ENCODE measurements around the gene SLC24A3. TPM values are rescaled to one million over a fixed set of nuclear protein-coding genes. Genes with fewer than 3 reads are reported as not detected.

Gene SLC24A3
- total and polyA plus RNA-seq, 5 donors = 0.57 to 1.1 (median 0.76) TPM

DNA sequence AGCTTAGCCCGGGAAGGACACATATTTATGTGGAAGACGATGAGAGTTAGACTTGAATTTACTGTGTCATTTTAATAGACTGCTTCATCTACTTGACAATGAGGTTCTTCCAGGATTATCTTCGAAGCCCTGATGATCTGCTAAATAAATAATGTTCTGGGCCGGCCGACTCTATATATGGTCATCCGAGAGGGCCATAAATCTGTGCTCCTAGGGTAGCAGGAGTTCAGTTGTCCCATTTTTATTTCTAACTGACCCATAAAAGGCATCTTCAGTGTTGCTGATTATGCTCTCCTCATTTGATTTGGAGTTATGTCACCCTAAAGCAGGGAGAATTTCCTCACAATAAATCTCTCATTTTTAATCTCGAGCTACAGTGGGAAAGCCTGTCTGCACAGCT lies 217.1 kb downstream of the SLC24A3 start:
- no peak overlapping the region for H3K4me3 ChIP-seq (ENCODE audit: low read length)
- intact Hi-C loops (cut with DNase I) = no loop called here
- H3K4me1 ChIP-seq (ENCODE audit: control insufficient read depth, insufficient read depth, low read length) = no peaks in the 10 kb centered on the region
- no peaks in the 10 kb centered on the region for H3K9me3 ChIP-seq (ENCODE audit: control insufficient read depth, low read length)
- 67% methylated on average over 7 of the region's 7 CpGs for WGBS
- no peak for ATAC-seq
- DNase-seq = no peak
- no peaks in the 10 kb centered on the region for H3K27me3 ChIP-seq (ENCODE audit: control insufficient read depth, insufficient read depth)
- no peak overlapping the region for H3K27ac ChIP-seq (ENCODE audit: low read length)

DNA sequence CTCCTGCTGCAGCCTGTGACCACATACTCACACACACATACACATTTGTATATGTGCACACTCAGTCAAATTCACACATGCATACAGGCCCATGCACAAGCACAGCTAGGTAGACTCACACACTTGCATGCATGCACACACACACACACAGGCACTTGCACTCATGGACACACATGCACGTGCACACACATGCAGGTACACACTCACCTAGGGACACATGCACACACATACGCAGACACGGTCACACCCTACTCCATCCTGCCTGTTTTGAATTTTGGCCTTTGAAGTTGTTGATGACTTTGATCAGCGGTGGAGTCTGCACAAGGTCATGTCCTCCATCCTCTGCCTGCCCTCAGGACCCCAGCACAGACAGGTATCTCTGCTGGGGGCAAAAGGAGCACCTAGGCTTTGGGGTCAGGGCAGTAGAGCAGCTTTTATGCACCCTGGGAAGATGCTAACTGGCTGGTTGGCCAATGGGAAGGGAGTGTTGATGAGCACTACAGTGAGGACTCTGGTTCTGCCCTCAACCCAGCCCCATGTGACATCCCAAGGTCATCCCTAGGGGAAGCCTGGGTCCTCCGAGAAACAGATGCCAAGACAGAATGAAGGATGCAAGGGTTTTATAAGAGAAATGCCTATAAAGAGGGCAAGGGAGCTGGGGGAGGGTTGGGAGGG lies 218.3 kb downstream of the SLC24A3 start:
- Histone ChIP-seq H3K4me3 (ENCODE audit: low read length) (no peak overlapping the region), H3K27ac (ENCODE audit: low read length) (no peak overlapping the region), H3K27me3 (ENCODE audit: control insufficient read depth, insufficient read depth) (no peaks in the 10 kb centered on the region), H3K9me3 (ENCODE audit: control insufficient read depth, low read length) (no peaks in the 10 kb centered on the region), H3K4me1 (ENCODE audit: control insufficient read depth, insufficient read depth, low read length) (no peaks in the 10 kb centered on the region)
- intact Hi-C loops (cut with DNase I) = no loop called here
- WGBS = 86% methylated on average over 5 of the region's 5 CpGs
- no peak for ATAC-seq
- no peak for DNase-seq

DNA sequence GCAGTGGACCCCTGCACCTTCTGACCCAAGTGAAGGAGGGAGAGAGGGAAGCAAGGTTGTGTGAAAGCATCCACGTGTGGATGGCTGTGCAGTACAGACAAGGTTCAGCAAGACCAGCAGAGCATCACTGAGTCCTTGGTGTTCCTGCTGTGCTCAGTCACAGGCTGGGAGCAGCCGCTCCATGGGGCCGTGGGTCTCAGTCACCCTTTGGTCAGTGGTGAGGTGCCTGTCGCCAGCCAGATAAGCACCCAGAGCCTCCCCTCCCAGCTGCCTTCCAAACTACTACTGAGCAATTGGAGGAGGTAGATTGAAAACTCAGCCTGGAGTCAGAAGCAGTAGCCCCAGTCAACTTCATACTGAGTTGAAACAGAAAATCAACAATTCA lies 218.9 kb downstream of the SLC24A3 start:
- intact Hi-C loops (cut with DNase I) = no loop called here
- ATAC-seq = no peak
- WGBS = 66% methylated on average over 4 of the region's 4 CpGs

DNA sequence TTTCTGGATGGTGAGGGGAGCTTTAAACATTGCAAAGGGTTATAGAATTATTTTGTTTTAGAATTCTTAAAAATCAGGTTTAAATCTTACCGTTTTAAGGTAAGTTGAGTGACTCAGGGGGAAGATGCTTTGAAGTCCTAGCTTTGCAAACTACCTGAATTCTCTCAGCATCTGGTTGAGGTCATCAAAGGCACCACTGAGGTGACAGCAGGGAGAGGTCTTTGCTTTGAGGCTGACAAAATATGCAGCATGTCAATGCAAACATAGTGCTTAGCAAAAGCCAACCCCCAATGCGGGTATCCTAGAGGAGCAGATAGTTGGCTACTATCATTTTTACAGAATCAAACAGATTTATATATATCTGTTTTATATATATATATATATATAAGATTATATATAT lies 219.5 kb downstream of the SLC24A3 start:
- no peak overlapping the region for H3K27ac ChIP-seq (ENCODE audit: low read length)
- intact Hi-C loops (cut with DNase I) = no loop called here
- H3K27me3 ChIP-seq (ENCODE audit: control insufficient read depth, insufficient read depth) = no peaks in the 10 kb centered on the region
- ATAC-seq = no peak
- DNase-seq = no peak
- no peaks in the 10 kb centered on the region for H3K4me1 ChIP-seq (ENCODE audit: control insufficient read depth, insufficient read depth, low read length)
- no peak overlapping the region for H3K4me3 ChIP-seq (ENCODE audit: low read length)
- WGBS = 55% methylated on average over 2 of the region's 2 CpGs
- no peaks in the 10 kb centered on the region for H3K9me3 ChIP-seq (ENCODE audit: control insufficient read depth, low read length)

More for the DNA sequence above, 218.9 kb downstream of the SLC24A3 start:
- H3K4me3 ChIP-seq (ENCODE audit: low read length) = no peak overlapping the region
- no peaks in the 10 kb centered on the region for H3K4me1 ChIP-seq (ENCODE audit: control insufficient read depth, insufficient read depth, low read length)
- no peak for DNase-seq
- no peak overlapping the region for H3K27ac ChIP-seq (ENCODE audit: low read length)
- no peaks in the 10 kb centered on the region for H3K9me3 ChIP-seq (ENCODE audit: control insufficient read depth, low read length)
- H3K27me3 ChIP-seq (ENCODE audit: control insufficient read depth, insufficient read depth) = no peaks in the 10 kb centered on the region

DNA sequence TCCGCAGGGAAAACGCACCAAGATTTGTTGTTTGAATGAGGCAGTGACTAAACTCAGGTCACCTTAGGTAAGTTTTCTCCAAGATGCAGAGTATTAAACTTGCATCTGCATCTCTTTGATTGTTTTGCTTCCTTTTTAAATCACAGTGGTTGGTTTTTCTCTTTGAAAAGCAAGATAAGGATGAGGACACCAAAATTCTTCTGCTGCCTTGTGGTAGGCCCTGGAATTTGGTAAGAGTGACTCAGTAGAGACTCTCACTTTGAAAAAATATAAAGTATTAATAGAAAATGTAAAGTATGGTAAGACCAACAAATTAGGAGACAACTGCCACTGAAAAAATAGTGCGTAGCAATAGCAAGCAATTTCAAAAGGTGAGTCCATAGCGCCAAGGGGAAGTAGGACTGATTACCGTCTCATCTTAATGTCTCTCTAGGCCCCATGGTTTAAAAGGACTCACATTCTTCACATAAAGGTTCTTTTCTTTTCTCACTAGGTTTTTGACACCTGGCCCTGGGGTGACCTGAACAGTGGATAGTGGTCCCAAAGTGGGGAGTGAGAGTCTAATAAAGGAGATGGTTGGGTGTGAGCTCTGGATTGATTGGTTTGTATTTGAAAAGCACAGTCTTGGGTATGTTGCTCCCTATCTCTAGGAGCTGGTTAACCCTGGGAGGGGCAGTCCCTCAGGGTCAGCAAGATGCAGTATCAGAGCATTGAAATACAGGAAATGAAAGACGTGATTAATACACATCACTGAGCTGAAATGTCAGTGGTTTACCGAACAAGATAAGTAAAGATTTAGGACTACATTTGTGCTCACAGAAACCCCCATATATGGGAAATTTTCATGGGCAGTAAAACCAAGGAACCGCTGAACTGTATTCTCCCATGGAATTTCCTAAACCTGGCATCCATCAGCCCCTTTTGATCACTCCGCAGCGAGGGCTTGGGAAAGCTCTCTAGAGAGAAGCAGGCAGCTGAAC lies 221.2 kb downstream of the SLC24A3 start:
- WGBS = 83% methylated on average over 10 of the region's 10 CpGs
- Histone ChIP-seq H3K4me3 (ENCODE audit: low read length) (no peak overlapping the region), H3K27ac (ENCODE audit: low read length) (no peak overlapping the region), H3K4me1 (ENCODE audit: control insufficient read depth, insufficient read depth, low read length) (no peaks in the 10 kb centered on the region), H3K27me3 (ENCODE audit: control insufficient read depth, insufficient read depth) (no peaks in the 10 kb centered on the region), H3K9me3 (ENCODE audit: control insufficient read depth, low read length) (no peaks in the 10 kb centered on the region)
- intact Hi-C loops (cut with DNase I) = no loop called here
- DNase-seq (no peak), ATAC-seq (no peak)

DNA sequence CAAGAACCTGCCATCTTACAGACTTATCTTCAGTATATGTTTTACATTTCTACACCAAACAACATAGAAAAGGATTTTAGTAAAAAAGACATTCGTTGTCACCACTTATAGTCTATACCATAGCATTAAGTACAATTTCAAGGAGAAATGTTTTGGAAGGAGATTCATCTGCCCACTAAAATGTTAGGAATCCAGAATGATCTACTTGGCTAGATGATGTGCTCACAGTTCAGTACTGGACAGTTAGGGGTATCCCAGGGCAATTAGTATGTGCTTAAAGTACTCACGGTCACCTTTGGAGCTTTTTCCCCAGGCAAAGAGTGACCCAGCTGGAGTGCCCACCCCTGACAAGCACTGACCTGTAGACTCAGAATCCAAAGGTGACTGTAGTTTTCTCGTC lies 222.9 kb downstream of the SLC24A3 start:
- Histone ChIP-seq H3K27me3 (ENCODE audit: control insufficient read depth, insufficient read depth) (no peaks in the 10 kb centered on the region), H3K4me1 (ENCODE audit: control insufficient read depth, insufficient read depth, low read length) (no peaks in the 10 kb centered on the region), H3K9me3 (ENCODE audit: control insufficient read depth, low read length) (no peaks in the 10 kb centered on the region), H3K27ac (ENCODE audit: low read length) (no peak overlapping the region), H3K4me3 (ENCODE audit: low read length) (no peak overlapping the region)
- ATAC-seq (no peak), DNase-seq (no peak)
- WGBS = 68% methylated on average over 3 of the region's 3 CpGs
- intact Hi-C loops (cut with DNase I) = no loop called here

DNA sequence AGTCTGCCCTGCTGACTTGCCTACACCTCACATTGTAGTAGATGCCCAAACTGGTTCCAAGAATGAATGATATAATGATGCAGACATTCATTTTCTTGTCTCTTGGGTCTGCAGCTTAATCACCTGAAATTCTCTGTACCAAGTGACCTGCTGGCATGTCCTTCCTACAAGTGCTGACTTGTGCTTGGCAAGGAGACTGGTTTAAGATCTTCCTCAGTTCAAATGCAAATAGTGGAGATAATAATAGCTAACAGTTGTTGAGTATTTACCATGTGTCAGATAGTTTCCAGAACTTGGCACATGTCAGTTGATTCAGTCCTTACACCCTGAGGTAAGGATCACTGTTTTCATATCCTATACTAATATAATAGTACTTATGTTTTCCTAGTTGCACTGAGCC lies 223.4 kb downstream of the SLC24A3 start:
- intact Hi-C loops (cut with DNase I) = no loop called here
- H3K27ac ChIP-seq (ENCODE audit: low read length) = no peak overlapping the region
- H3K27me3 ChIP-seq (ENCODE audit: control insufficient read depth, insufficient read depth) = no peaks in the 10 kb centered on the region
- ATAC-seq (no peak), DNase-seq (no peak)
- H3K9me3 ChIP-seq (ENCODE audit: control insufficient read depth, low read length) = no peaks in the 10 kb centered on the region
- H3K4me1 ChIP-seq (ENCODE audit: control insufficient read depth, insufficient read depth, low read length) = no peaks in the 10 kb centered on the region
- H3K4me3 ChIP-seq (ENCODE audit: low read length) = no peak overlapping the region

DNA sequence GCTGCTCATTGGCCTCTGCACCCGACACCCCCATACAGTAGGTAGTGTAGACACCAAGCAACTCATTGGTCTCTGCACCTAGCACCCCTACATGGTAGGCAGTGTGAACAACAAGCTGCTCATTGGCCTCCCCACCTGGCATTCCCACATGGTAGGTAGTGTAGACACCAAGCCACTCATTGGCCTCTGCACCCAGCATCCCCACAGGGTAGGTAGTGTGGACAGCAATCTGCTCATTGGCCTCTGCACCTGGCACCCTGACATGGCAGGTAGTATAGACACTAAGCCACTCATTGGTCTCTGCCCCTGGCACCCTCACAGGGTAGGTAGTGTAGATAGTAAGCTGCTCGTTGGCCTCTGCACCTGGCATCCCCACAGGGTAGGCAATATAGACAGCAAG lies 226.0 kb downstream of the SLC24A3 start:
- ATAC-seq (peak in 1 of 2 donors; percentile 19), DNase-seq (no peak)

DNA sequence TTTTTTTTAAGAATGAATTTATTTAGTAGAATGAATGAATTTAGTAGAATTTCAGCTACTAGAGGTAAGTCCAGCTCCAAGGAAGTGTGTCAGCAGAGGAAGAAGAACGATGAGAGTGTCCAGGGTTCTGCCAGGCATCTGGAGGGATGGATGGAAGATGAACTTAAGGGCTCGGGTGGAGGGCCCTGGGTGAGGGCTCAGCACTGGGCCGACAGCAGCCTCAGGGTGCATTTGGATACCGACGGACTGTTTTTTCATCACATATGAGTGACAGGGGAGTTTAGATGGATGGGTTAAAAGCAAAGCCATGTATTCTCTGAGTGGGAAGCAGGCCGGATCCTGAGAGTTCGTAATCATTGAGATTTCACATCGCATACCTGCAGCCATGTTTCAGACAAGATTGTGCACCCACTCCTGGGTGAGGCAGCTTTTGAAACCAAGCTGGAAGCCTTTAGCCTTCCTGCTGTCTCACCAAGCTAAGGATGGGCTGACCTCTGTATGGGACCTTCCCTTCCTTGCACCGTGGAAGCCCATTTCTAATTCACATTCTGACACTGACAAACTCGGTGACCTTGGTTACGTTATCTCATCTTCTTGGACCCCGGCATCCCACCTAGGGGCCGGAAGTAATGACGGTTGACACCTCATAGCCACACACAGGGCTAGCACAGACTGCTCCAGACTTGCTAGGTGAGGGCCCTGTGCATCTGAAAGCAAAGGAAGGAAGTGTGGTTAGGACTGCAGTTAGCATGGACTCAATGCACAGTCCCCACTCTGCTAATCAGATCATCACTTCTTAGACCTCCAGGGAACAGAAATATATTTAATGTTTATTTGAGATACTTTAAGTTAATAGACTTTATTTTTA lies 228.5 kb downstream of the SLC24A3 start:
- DNase-seq (no peak), ATAC-seq (no peak)
- Histone ChIP-seq H3K27me3 (ENCODE audit: control insufficient read depth, insufficient read depth) (no peaks in the 10 kb centered on the region), H3K27ac (ENCODE audit: low read length) (no peak overlapping the region), H3K4me1 (ENCODE audit: control insufficient read depth, insufficient read depth, low read length) (no peaks in the 10 kb centered on the region), H3K9me3 (ENCODE audit: control insufficient read depth, low read length) (no peaks in the 10 kb centered on the region), H3K4me3 (ENCODE audit: low read length) (no peak overlapping the region)
- 69% methylated on average over 14 of the region's 14 CpGs for WGBS
- intact Hi-C loops (cut with DNase I) = no loop called here

More for the DNA sequence above, 226.0 kb downstream of the SLC24A3 start:
- Histone ChIP-seq H3K27ac (ENCODE audit: low read length) (no peak overlapping the region), H3K4me1 (ENCODE audit: control insufficient read depth, insufficient read depth, low read length) (no peaks in the 10 kb centered on the region), H3K4me3 (ENCODE audit: low read length) (no peak overlapping the region), H3K9me3 (ENCODE audit: control insufficient read depth, low read length) (no peaks in the 10 kb centered on the region), H3K27me3 (ENCODE audit: control insufficient read depth, insufficient read depth) (no peaks in the 10 kb centered on the region)
- WGBS = 80% methylated on average over 2 of the region's 2 CpGs
- intact Hi-C loops (cut with DNase I) = no loop called here

DNA sequence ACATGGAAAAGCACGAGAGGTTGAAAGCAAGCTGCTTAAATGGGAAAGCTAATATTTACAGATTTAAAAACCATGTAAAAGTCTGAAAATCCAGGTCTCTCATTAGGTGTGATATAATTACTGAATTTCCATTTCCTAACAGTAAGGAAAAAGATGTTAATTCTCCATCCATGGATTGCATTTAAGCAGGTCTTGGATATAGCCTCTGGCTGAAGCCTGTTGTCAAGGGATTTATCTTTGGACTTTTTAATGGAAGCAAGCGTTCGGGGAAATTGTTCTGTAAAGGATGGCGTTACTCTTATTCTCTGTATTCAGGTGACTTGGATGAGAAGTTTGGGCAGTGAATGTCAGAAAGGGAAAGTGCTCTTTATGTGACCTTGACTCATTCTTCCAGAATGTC lies 233.8 kb downstream of the SLC24A3 start:
- H3K27ac ChIP-seq (ENCODE audit: low read length) = no peak overlapping the region
- WGBS = 86% methylated on average over 4 of the region's 4 CpGs
- no peak overlapping the region for H3K4me3 ChIP-seq (ENCODE audit: low read length)
- no peaks in the 10 kb centered on the region for H3K4me1 ChIP-seq (ENCODE audit: control insufficient read depth, insufficient read depth, low read length)
- DNase-seq (no peak), ATAC-seq (no peak)
- no peaks in the 10 kb centered on the region for H3K9me3 ChIP-seq (ENCODE audit: control insufficient read depth, low read length)
- no peaks in the 10 kb centered on the region for H3K27me3 ChIP-seq (ENCODE audit: control insufficient read depth, insufficient read depth)
- intact Hi-C loops (cut with DNase I) = no loop called here

DNA sequence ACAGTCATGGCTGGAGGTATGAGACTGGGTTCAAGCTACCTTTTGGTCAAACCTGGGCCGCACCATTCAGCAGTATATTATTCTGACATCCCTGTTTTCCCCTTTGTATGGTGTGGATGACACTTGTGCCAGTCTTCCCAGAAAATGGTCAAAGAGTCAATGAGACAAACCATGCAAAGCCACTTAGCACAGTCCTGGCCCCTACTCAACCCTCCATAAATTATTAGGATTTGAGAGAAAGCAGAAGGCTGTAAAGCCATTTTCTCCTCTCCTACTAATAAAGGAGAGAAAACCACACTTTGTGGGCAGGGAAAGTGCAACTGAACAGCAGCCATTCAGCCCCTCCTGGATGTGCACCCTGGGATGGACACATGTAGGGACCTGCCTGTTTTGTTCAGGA lies 236.2 kb downstream of the SLC24A3 start:
- Histone ChIP-seq H3K4me1 (ENCODE audit: control insufficient read depth, insufficient read depth, low read length) (no peaks in the 10 kb centered on the region), H3K4me3 (ENCODE audit: low read length) (no peak overlapping the region), H3K27me3 (ENCODE audit: control insufficient read depth, insufficient read depth) (no peaks in the 10 kb centered on the region), H3K9me3 (ENCODE audit: control insufficient read depth, low read length) (no peaks in the 10 kb centered on the region), H3K27ac (ENCODE audit: low read length) (no peak overlapping the region)
- WGBS = 97% methylated on average over 1 of the region's 1 CpG
- ATAC-seq (no peak), DNase-seq (no peak)
- intact Hi-C loops (cut with DNase I) = no loop called here

Measured in right cardiac atrium (tissue), 5 donors.